HG03354 (cell line): ENCODE measurements around the gene NTS.

Experiments
- ATAC-seq: cut with Tn5 transposase; IDR thresholded peaks from one replicate; pipeline ENCODE4 v1.9.1; 2021; ENCODE audit warnings: mild to moderate bottlenecking; ENCODE audit not compliant: unreplicated experiment, poor library complexity, severe bottlenecking

The NTS gene

GRCh38 chr12:85894653-85895052 is 20.6 kb downstream of the NTS start:
- no peak for ATAC-seq

- ATAC-seq = peak; percentile 86
Measured at GRCh38 chr12:85920324-85920947, 46.3 kb downstream of the NTS start.

- ATAC-seq = no peak
Measured at GRCh38 chr12:85923767-85924331, 49.8 kb downstream of the NTS start.

- no peak for ATAC-seq
Measured at GRCh38 chr12:85927166-85927565, 53.1 kb downstream of the NTS start.
